Fibroblast of villous mesenchyme (primary cell): Measurements from ENCODE around the gene GABRB1. TPM values are rescaled to one million over a fixed set of nuclear protein-coding genes. Genes with fewer than 3 reads are reported as not detected.
"Not testable (repeated sequence)": the region's sequence is repeated elsewhere in the genome, so short reads cannot be mapped to it uniquely, and the experiment has no call there.

Source experiments
- DNase-seq: peaks from one replicate; pipeline ENCODE4 v3.0.0-alpha.2; 2010; ENCODE audit warnings: low read depth
- H3K4me3 ChIP-seq: 2 replicates; pipeline ENCODE4 v1.5.1; 2011; ENCODE audit warnings: low read depth, mild to moderate bottlenecking, low read length
- total RNA-seq: library from RNA; depleted of rRNA; stranded (reverse); fragments of >200 nt; gene quantifications from 2 replicates; pipeline ENCODE4 v1.2.3, GENCODE V29; 2012
- TF ChIP-seq, protein P1 (sequence below): IDR thresholded peaks from 2 replicates; pipeline ENCODE4 v1.5.1; 2012; ENCODE audit warnings: low read depth, mild to moderate bottlenecking, low read length; ENCODE audit not compliant: insufficient read depth

The GABRB1 gene
- total RNA-seq, 1 donor = not detected

DNA sequence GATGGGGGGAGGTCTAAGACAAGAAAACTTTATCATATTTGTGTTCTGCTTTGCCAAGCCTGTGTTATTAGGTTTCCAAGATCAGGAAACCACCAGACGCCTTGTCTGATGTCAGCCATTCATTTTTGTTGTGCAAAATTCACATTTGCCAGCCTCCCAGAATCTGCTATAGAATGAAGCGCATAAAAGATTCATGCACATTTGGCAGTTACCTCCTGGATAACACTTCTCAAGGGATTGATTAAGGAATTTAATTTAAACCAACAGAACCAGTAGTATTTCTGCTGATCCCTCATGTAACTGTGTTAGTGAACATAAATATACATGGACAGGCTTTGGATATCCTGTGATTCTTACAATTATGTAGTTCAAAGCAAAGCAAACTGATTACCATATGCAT, 244.2 kb downstream of the GABRB1 start:
- TF ChIP-seq, protein P1, sequence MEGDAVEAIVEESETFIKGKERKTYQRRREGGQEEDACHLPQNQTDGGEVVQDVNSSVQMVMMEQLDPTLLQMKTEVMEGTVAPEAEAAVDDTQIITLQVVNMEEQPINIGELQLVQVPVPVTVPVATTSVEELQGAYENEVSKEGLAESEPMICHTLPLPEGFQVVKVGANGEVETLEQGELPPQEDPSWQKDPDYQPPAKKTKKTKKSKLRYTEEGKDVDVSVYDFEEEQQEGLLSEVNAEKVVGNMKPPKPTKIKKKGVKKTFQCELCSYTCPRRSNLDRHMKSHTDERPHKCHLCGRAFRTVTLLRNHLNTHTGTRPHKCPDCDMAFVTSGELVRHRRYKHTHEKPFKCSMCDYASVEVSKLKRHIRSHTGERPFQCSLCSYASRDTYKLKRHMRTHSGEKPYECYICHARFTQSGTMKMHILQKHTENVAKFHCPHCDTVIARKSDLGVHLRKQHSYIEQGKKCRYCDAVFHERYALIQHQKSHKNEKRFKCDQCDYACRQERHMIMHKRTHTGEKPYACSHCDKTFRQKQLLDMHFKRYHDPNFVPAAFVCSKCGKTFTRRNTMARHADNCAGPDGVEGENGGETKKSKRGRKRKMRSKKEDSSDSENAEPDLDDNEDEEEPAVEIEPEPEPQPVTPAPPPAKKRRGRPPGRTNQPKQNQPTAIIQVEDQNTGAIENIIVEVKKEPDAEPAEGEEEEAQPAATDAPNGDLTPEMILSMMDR = no peak
- no peak for DNase-seq
- no peak overlapping the region for H3K4me3 ChIP-seq

DNA sequence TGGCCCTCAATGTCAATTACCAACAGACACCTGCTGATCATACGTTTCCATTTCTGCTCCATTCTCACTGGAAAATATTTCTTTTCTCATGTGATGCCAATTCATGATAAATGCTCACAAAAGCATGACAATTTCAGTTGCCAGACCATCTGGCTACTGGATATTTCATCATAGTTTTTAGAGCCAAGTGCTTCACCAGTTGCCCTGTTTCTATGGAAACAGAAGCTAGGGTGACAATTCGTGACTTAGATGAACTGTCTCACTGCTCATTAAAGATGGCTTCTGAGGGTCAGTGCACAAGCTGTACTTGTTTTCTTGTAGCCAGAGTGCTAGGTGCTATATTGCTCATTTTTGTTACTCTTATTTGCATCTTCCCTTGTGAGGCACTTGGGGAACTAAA, 247.3 kb downstream of the GABRB1 start:
- no peak overlapping the region for H3K4me3 ChIP-seq
- DNase-seq = no peak
- TF ChIP-seq, protein P1 = no peak

DNA sequence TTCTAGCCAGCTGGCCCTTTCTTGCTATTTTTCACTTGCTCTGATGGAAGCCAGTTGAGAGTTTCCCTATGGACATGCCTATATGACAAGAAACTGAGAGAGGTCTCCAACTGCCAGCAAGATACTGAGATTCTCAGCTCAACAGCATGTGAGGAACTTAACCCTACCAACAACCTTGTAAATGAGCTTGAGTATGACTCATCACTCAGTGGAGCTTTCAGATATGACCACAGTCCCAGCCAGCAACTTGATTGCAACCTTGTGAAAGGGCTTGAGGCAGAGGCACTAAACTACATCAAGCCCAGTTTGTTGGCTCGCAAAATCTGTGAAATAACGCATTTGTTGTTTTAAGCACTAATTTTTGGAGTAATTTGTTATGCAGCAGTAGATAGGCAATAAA, 256.4 kb downstream of the GABRB1 start:
- H3K4me3 ChIP-seq = no peak overlapping the region
- peak; percentile 21 for DNase-seq
- TF ChIP-seq, protein P1 = no peak

DNA sequence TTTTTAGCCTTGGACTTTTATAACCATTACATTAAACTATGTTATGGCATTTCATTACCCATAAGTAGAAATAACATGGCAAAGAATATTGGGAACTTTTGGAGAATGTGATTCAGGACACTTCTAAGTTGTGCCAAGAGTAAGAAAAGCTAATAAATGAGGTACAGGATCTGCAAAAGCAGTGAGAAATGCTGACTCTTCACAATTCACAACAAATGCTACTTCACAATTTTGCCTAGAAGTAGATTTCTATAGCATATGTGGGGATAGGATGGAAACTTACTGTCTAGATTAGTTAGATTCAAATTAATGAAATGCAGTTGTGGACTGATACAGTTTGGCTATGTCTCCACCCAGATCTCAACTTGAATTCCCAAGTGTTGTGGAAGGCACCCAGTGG, 258.4 kb downstream of the GABRB1 start:
- TF ChIP-seq, protein P1 = no peak
- DNase-seq = no peak
- no peak overlapping the region for H3K4me3 ChIP-seq

DNA sequence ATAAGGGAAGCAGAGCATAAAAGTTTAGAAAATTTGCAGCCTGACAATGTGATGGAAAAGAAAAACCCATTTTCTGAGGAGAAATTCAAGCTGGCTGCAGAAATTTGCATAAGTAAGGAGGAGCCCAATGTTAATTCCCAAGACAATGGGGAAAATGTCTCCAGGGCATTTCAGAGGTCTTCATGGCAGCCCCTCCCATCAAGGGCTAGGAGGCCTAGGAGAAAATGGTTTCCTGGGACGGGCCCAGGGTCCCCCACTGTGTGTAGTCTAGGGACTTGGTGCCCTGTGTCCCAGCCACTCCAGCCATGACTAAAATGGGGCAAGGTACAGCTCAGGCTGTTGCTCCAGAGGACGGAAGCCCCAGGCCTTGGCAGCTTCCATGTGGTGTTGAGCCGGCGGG, 259.5 kb downstream of the GABRB1 start:
- not testable (repeated sequence) for DNase-seq

DNA sequence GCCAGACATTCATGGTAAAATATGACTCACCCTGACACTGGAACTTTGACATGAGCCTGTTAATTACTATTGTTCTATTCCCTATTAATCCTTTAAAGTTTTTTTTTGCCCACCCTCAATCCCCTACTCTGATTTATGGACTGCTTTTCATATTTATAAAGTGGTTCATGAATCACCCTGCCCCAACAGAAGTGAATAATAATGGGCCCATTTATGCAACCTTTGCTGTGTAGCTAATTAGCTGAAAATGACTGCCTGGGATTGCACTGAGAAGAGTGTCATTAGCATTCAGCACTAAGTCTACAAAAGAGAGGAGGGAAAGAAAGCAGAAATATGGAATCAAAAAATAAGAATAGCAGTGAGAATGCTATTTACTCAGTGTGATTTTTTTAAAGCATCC, 277.8 kb downstream of the GABRB1 start:
- no peak for DNase-seq
- H3K4me3 ChIP-seq = no peak overlapping the region

More for the DNA sequence above, 259.5 kb downstream of the GABRB1 start:
- not testable (repeated sequence) for H3K4me3 ChIP-seq

DNA sequence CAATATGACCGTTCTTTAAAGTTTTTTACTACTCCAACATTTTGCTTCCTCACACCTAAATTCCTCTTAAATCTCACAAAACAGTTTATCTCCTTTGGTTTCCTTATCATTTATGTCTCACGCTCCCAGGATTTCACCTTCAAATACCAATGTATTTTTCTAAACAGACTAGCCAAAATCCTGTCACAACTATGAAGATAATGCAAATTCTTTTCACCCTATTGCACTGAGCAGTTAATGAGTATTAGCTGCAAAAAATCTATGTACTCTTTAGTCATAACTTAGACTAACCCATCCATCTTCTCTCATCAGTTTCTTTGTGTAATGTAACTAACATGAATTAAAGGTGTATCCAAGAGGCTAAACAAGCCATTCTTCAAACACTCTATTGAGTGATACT, 280.8 kb downstream of the GABRB1 start:
- DNase-seq = no peak
- H3K4me3 ChIP-seq = no peak overlapping the region
- TF ChIP-seq, protein P1 = no peak

More for the DNA sequence above, 277.8 kb downstream of the GABRB1 start:
- TF ChIP-seq, protein P1 = no peak
